GM23248 (cell line): Measurements from ENCODE around the gene ZFP92. TPM values are rescaled to one million over a fixed set of nuclear protein-coding genes. Genes with fewer than 3 reads are reported as not detected.

ENCODE experiments used
- DNase-seq: peaks from one replicate; pipeline ENCODE4 v3.0.0-alpha.2; 2015
- H2AFZ ChIP-seq: fragments of 200-600 bp; sonication (generic); 2 replicates; pipeline ENCODE4 v1.6.1; 2016; ENCODE audit warnings: antibody characterized with exemption
- H3F3A ChIP-seq: fragments of 200-600 bp; sonication (generic); 2 replicates; pipeline ENCODE4 v1.6.1; 2016; ENCODE audit warnings: mild to moderate bottlenecking, antibody characterized with exemption, mixed run types; ENCODE audit not compliant: insufficient read depth
- H3K27ac ChIP-seq: fragments of 200-600 bp; sonication (generic); 2 replicates; pipeline ENCODE4 v1.5.1; 2016; ENCODE audit warnings: mild to moderate bottlenecking
- H3K27me3 ChIP-seq: fragments of 200-600 bp; sonication (generic); replicated peaks from 2 replicates; pipeline ENCODE4 v1.6.1; 2016; ENCODE audit warnings: mild to moderate bottlenecking; ENCODE audit not compliant: insufficient read depth
- H3K36me3 ChIP-seq: fragments of 200-600 bp; sonication (generic); 2 replicates; pipeline ENCODE4 v1.6.1; 2016; ENCODE audit warnings: low read depth, mild to moderate bottlenecking
- H3K4me1 ChIP-seq: fragments of 200-600 bp; sonication (generic); 2 replicates; pipeline ENCODE4 v1.6.1; 2016; ENCODE audit warnings: mild to moderate bottlenecking; ENCODE audit not compliant: insufficient read depth
- H3K4me2 ChIP-seq: fragments of 200-600 bp; sonication (generic); one replicate; pipeline ENCODE4 v1.6.1; 2016; ENCODE audit warnings: mild to moderate bottlenecking; ENCODE audit not compliant: unreplicated experiment
- H3K4me3 ChIP-seq: fragments of 200-600 bp; sonication (generic); 2 replicates; pipeline ENCODE4 v1.5.1; 2016; ENCODE audit warnings: mild to moderate bottlenecking
- H3K79me2 ChIP-seq: fragments of 200-600 bp; sonication (generic); 2 replicates; pipeline ENCODE4 v1.6.1; 2016; ENCODE audit warnings: mild to moderate bottlenecking; ENCODE audit not compliant: insufficient read depth
- H3K9ac ChIP-seq: fragments of 200-600 bp; sonication (generic); 2 replicates; pipeline ENCODE4 v1.6.1; 2016; ENCODE audit warnings: mild to moderate bottlenecking
- H3K9me2 ChIP-seq: fragments of 200-600 bp; sonication (generic); 2 replicates; pipeline ENCODE4 v1.6.1; 2016; ENCODE audit warnings: mixed run types, mild to moderate bottlenecking, moderate library complexity; ENCODE audit not compliant: insufficient read depth
- H3K9me3 ChIP-seq: fragments of 200-600 bp; sonication (generic); one replicate; pipeline ENCODE4 v1.6.1; 2017; ENCODE audit warnings: low read depth
- H4K20me1 ChIP-seq: fragments of 200-600 bp; sonication (generic); 2 replicates; pipeline ENCODE4 v1.6.0; 2016; ENCODE audit not compliant: insufficient read depth
- EZH2 ChIP-seq: fragments of 200-600 bp; sonication (generic); IDR thresholded peaks from 2 replicates; pipeline ENCODE4 v1.6.1; 2018; ENCODE audit warnings: antibody characterized with exemption, mild to moderate bottlenecking; ENCODE audit not compliant: insufficient read depth, poor library complexity, severe bottlenecking
- EZH2phosphoT487 ChIP-seq: fragments of 200-600 bp; sonication (generic); IDR thresholded peaks from 2 replicates; pipeline ENCODE4 v1.6.1; 2018; ENCODE audit warnings: antibody characterized with exemption, moderate library complexity, mild to moderate bottlenecking, low read depth; ENCODE audit not compliant: insufficient read depth
- WGBS, 2 experiments: methylation state at CpG; one replicate each; pipeline ENCODE4 v1.1.6; 2015 to 2017; ENCODE audit warnings: low lambda C conversion rate in 2 of 2, low coverage in 1 of 2; ENCODE audit errors: missing lambda C conversion rate in 2 of 2; 5-methylcytosine and 5-hydroxymethylcytosine counted together
- in situ Hi-C: fragments of 300-500 bp; cut with MboI; formaldehyde crosslinking; loops from 2 replicates; pipeline ENCODE4 v1.15.0; 2020
- polyA plus RNA-seq: library from polyadenylated mRNA; unstranded; fragments of >200 nt; fragmentation: Nextera tagmentation; extraction: Ambion mirVana; gene quantifications from 2 replicates; pipeline ENCODE4 v1.2.1, GENCODE V29; 2016
- total RNA-seq: library from RNA; depleted of rRNA; stranded (reverse); fragments of >200 nt; shearing (Covaris generic); gene quantifications from 2 replicates; pipeline ENCODE4 v1.2.3, GENCODE V29; 2014

The ZFP92 gene
- total and polyA plus RNA-seq, 2 experiments from 2014 or later = 0.11 TPM; not detected in 1

DNA sequence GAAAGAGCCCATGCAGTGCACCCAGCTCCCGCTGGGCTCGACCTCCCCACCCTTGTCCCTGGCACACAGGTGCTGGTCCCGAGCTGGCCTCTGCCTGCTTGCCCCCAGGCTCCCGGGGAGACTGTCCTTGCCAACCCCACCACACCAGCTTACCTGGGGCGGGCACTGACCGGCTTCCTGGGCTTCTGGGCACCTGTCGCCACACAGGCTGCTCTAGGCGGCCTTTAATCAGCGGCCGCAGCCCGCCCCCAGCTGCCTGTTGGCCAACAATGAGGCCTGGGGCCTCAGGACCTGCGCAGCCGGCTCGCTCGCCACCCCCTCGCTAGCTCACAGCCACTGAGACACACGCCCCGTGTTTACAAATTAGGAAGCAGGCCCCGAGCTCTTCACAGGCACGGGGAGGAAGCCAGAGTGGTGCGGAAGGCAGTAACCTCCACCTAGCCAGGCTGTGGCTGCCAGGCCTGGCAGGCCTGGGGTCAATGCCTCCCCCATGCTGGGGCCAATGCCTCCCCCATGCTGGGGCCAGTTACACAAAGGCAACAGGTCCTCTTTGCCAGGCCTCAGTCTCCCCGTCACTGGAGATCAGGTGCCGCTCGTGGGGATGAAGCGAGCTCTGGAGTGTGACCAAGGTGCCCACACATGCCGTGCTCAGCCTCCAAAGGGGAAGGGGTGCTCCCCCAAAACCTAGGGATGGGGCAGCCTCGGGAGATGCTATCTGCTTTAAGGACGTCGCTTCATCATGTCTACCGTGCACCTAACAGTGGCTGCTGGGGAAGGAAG is 34.8 kb downstream of the ZFP92 start, which contains the start of gene TREX2:
Gene TREX2, minus strand, starts transcription at position 201 of the 780 bp plus-strand sequence. CDS start 626 bp downstream, outside the sequence.
- Histone ChIP-seq H2AFZ (no peak within 1 kb of the TSS), H3K4me2 (no peak within 1 kb of the TSS), H3K9me3 (no peaks in the 10 kb centered on the region), H3K27ac (no peak within 1 kb of the TSS), H3K4me3 (no peak within 1 kb of the TSS), H3K79me2 (no peaks in the 10 kb centered on the region), H3K9me2 (no peaks in the 10 kb centered on the region), H3K9ac (no peak within 1 kb of the TSS), H3K27me3 (no peaks in the 10 kb centered on the region), H3F3A (no peaks in the 10 kb centered on the region), H4K20me1 (no peaks in the 10 kb centered on the region), H3K36me3 (no peaks in the 10 kb centered on the region), H3K4me1 (no peaks in the 10 kb centered on the region)
- TF ChIP-seq EZH2 (no peak), EZH2phosphoT487 (no peak)
- in situ Hi-C loops = loop anchor here (25.0 kb wide), 1 partner anchor 409 kb away; no protein-coding TSS in a partner anchor
- WGBS, 2 experiments = 71 to 86% methylated on average over 12 to 25 of the region's 30 CpGs
- no peak for DNase-seq

DNA sequence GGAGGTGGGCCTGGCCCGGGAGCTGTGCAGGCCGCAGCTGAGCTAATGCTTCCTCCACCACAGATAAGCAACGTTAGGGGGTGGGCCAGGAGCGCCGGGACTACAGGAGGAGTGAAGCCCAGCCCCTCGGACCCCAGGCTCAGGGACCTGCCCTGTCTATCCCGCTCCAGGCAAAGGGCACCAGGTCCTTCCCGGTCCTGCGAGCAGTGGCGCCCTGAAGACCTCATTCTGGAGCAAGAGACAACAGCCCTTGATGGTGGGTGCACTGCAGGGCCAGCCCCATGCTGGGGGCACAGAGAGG is 35.3 kb downstream of the ZFP92 start:
- no peaks in the 10 kb centered on the region for H3K36me3 ChIP-seq
- H3K79me2 ChIP-seq = no peaks in the 10 kb centered on the region
- H3K4me2 ChIP-seq = no peak overlapping the region
- H3K9me2 ChIP-seq = no peaks in the 10 kb centered on the region
- H3K4me1 ChIP-seq = no peaks in the 10 kb centered on the region
- TF ChIP-seq EZH2 = no peak
- TF ChIP-seq EZH2phosphoT487 = no peak
- DNase-seq = no peak
- in situ Hi-C loops = loop anchor here (25.0 kb wide), 1 partner anchor 409 kb away; no protein-coding TSS in a partner anchor
- H4K20me1 ChIP-seq = no peaks in the 10 kb centered on the region
- H3K4me3 ChIP-seq = no peak overlapping the region
- H3K9me3 ChIP-seq = no peaks in the 10 kb centered on the region
- H3K27me3 ChIP-seq = no peaks in the 10 kb centered on the region
- no peak overlapping the region for H3K9ac ChIP-seq
- H2AFZ ChIP-seq = no peak overlapping the region
- H3F3A ChIP-seq = no peaks in the 10 kb centered on the region
- no peak overlapping the region for H3K27ac ChIP-seq
- WGBS, 2 experiments = 65 to 66% methylated on average over 8 to 10 of the region's 10 CpGs

DNA sequence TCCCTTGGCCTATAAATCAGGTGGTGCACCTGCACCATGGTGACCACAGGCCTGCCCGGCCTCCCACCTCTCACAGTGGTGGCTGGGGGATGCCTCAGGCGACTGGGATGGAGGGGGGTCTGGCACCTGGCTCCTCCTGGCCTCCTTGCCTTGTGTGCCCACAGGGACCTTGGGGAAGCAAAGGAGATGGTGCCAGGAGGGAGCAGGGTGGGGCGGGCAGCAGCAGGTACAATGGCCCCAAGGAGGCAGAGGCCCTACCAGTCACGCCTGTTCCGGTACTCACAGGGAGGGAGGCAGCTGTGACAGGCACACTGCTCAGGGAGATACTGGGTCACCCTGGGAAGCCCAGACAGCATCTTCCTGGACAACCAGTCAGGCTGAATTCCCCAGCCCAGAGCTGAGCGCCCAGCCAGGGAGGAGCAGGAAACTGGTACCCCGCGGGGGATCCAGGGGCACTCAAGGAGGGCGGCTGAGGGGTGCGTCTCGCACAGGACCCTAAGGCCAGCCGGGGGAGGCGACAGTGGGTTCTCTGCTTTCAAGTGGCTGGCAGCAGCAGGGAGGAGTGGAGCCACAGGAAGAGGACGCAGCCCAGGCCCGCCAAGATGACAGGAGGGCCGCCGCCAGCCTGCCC is 35.8 kb downstream of the ZFP92 start:
- no peak overlapping the region for H2AFZ ChIP-seq
- DNase-seq = no peak
- 90 to 100% methylated on average over 5 to 7 of the region's 17 CpGs for WGBS, 2 experiments
- H3K9ac ChIP-seq = no peak overlapping the region
- H4K20me1 ChIP-seq = no peaks in the 10 kb centered on the region
- H3K27ac ChIP-seq = no peak overlapping the region
- no peak overlapping the region for H3K4me2 ChIP-seq
- H3K79me2 ChIP-seq = no peaks in the 10 kb centered on the region
- H3K9me2 ChIP-seq = no peaks in the 10 kb centered on the region
- no peaks in the 10 kb centered on the region for H3K4me1 ChIP-seq
- in situ Hi-C loops = loop anchor here (25.0 kb wide), 1 partner anchor 410 kb away; no protein-coding TSS in a partner anchor
- no peaks in the 10 kb centered on the region for H3K9me3 ChIP-seq
- no peak overlapping the region for H3K4me3 ChIP-seq
- H3F3A ChIP-seq = no peaks in the 10 kb centered on the region
- TF ChIP-seq EZH2 = no peak
- no peak for TF ChIP-seq EZH2phosphoT487
- no peaks in the 10 kb centered on the region for H3K27me3 ChIP-seq
- H3K36me3 ChIP-seq = no peaks in the 10 kb centered on the region

- in situ Hi-C loops = loop anchor here (25.0 kb wide), 1 partner anchor 410 kb away; no protein-coding TSS in a partner anchor
- Histone ChIP-seq H3K27ac (no peak overlapping the region), H3K4me2 (no peak overlapping the region), H3K9me3 (no peaks in the 10 kb centered on the region), H3K4me1 (no peaks in the 10 kb centered on the region), H3K79me2 (no peaks in the 10 kb centered on the region), H3F3A (no peaks in the 10 kb centered on the region), H3K36me3 (no peaks in the 10 kb centered on the region), H3K27me3 (no peaks in the 10 kb centered on the region), H3K9me2 (no peaks in the 10 kb centered on the region), H3K9ac (no peak overlapping the region), H3K4me3 (no peak overlapping the region), H4K20me1 (no peaks in the 10 kb centered on the region), H2AFZ (no peak overlapping the region)
- WGBS, 2 experiments = 75 to 79% methylated on average over 7 to 8 of the region's 8 CpGs
- TF ChIP-seq EZH2 (no peak), EZH2phosphoT487 (no peak)
- DNase-seq = no peak
Measured at GRCh38 chrX:153447581-153447960, 36.3 kb downstream of the ZFP92 start.
